Uterus (tissue), 2 donors: ENCODE data around the gene CAMKV.

ENCODE experiments used
- POLR2A ChIP-seq, 2 donors: fragments of 450-650 bp; IDR thresholded peaks; one replicate each; pipeline ENCODE4 v1.6.1; 2016; ENCODE audit warnings: antibody characterized with exemption in 2 of 2, mild to moderate bottlenecking in 1 of 2, moderate library complexity in 1 of 2
- TF ChIP-seq, protein P1 (sequence below), 4 experiments: fragments of 200-600 bp in 2 of 4; fragments of 450-650 bp in 2 of 4; sonication (generic) in 2 of 4; IDR thresholded peaks; one replicate each; pipeline ENCODE4 v1.5.1; 2016 to 2019; ENCODE audit warnings: antibody characterized with exemption in 4 of 4, mild to moderate bottlenecking in 2 of 4, moderate library complexity in 1 of 4

DNA sequence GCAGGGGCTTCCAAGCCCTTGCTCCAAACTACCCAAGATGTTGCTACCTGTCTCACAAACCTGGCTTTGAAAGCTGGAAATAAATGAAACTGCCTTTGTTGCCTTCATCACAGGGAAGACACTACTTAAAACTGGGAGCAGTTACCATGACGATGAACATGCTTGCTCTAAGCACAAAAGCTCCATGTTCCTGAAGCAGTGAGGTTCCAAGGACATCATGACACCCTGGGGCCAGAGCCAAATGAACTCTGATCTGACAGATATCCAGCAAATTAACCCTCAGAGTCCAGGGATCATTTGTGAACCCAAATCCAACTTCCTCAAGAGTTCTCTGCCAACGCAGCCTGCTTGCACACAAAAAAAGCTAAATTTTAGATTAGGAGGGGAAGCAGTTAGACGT lies 24.0 kb downstream of the CAMKV start:
- no peak for TF ChIP-seq POLR2A (IDR thresholded peaks at IDR 0.05)
- TF ChIP-seq, protein P1, sequence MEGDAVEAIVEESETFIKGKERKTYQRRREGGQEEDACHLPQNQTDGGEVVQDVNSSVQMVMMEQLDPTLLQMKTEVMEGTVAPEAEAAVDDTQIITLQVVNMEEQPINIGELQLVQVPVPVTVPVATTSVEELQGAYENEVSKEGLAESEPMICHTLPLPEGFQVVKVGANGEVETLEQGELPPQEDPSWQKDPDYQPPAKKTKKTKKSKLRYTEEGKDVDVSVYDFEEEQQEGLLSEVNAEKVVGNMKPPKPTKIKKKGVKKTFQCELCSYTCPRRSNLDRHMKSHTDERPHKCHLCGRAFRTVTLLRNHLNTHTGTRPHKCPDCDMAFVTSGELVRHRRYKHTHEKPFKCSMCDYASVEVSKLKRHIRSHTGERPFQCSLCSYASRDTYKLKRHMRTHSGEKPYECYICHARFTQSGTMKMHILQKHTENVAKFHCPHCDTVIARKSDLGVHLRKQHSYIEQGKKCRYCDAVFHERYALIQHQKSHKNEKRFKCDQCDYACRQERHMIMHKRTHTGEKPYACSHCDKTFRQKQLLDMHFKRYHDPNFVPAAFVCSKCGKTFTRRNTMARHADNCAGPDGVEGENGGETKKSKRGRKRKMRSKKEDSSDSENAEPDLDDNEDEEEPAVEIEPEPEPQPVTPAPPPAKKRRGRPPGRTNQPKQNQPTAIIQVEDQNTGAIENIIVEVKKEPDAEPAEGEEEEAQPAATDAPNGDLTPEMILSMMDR (IDR thresholded peaks at IDR 0.05): no peak
